BLaER1 (cell line): ENCODE measurements around the gene PORCN.

ENCODE experiments used
- H3K27ac ChIP-seq: shearing (Covaris generic); formaldehyde crosslinking; 2 replicates; pipeline ENCODE4 v1.8.1; 2022
- H3K27me3 ChIP-seq: shearing (Covaris generic); formaldehyde crosslinking; 2 replicates; pipeline ENCODE4 v1.8.1; 2022
- H3K36me3 ChIP-seq: shearing (Covaris generic); formaldehyde crosslinking; 2 replicates; pipeline ENCODE4 v1.8.1; 2022
- H3K4me1 ChIP-seq: shearing (Covaris generic); formaldehyde crosslinking; 2 replicates; pipeline ENCODE4 v1.8.1; 2022
- H3K4me2 ChIP-seq: shearing (Covaris generic); formaldehyde crosslinking; 2 replicates; pipeline ENCODE4 v1.8.1; 2022
- H3K4me3 ChIP-seq: shearing (Covaris generic); formaldehyde crosslinking; 2 replicates; pipeline ENCODE4 v1.8.1; 2022
- H3K9ac ChIP-seq: shearing (Covaris generic); formaldehyde crosslinking; 2 replicates; pipeline ENCODE4 v1.8.1; 2022
- H3K9me3 ChIP-seq: shearing (Covaris generic); formaldehyde crosslinking; 2 replicates; pipeline ENCODE4 v1.8.1; 2022
- H4K20me1 ChIP-seq: shearing (Covaris generic); formaldehyde crosslinking; 2 replicates; pipeline ENCODE4 v1.8.1; 2022
- Cebpa-rat ChIP-seq: shearing (Covaris generic); IDR thresholded peaks from 2 replicates; pipeline ENCODE4 v1.8.1; 2022

The PORCN gene

GRCh38 chrX:48489296-48489695, 19.5 kb upstream of the PORCN start:
- H3K27me3 ChIP-seq = peaks cover 61% of the 10 kb centered on the region
- H3K9me3 ChIP-seq = no peaks in the 10 kb centered on the region
- no peak overlapping the region for H3K4me2 ChIP-seq
- H3K27ac ChIP-seq = no peak overlapping the region
- H3K36me3 ChIP-seq = peaks cover 19% of the 10 kb centered on the region
- peaks cover 27% of the 10 kb centered on the region for H3K4me1 ChIP-seq
- TF ChIP-seq Cebpa-rat = no peak
- H4K20me1 ChIP-seq = no peaks in the 10 kb centered on the region; the same call in 1 of the 2 replicates
- H3K9ac ChIP-seq = no peak overlapping the region
- no peak overlapping the region for H3K4me3 ChIP-seq

GRCh38 chrX:48489892-48490291, 18.9 kb upstream of the PORCN start:
- no peaks in the 10 kb centered on the region for H3K9me3 ChIP-seq
- no peak overlapping the region for H3K27ac ChIP-seq
- TF ChIP-seq Cebpa-rat = no peak
- H3K9ac ChIP-seq = no peak overlapping the region
- no peak overlapping the region for H3K4me3 ChIP-seq
- peaks cover 13% of the 10 kb centered on the region; the same call in 1 of the 2 replicates for H3K36me3 ChIP-seq
- no peak overlapping the region for H3K4me2 ChIP-seq
- peaks cover 27% of the 10 kb centered on the region for H3K4me1 ChIP-seq
- H4K20me1 ChIP-seq = no peaks in the 10 kb centered on the region; the same call in 1 of the 2 replicates
- peaks cover 56% of the 10 kb centered on the region for H3K27me3 ChIP-seq

- H4K20me1 ChIP-seq = no peaks in the 10 kb centered on the region; the same call in 1 of the 2 replicates
- TF ChIP-seq Cebpa-rat = no peak
- no peak overlapping the region for H3K4me3 ChIP-seq
- no peak overlapping the region for H3K9ac ChIP-seq
- no peak overlapping the region for H3K4me2 ChIP-seq
- peaks cover 12% of the 10 kb centered on the region; the same call in 1 of the 2 replicates for H3K36me3 ChIP-seq
- H3K4me1 ChIP-seq = peaks cover 27% of the 10 kb centered on the region
- no peaks in the 10 kb centered on the region for H3K9me3 ChIP-seq
- no peak overlapping the region for H3K27ac ChIP-seq
- H3K27me3 ChIP-seq = peaks cover 51% of the 10 kb centered on the region
Measured at GRCh38 chrX:48490661-48491060, 18.1 kb upstream of the PORCN start.

GRCh38 chrX:48491809-48492208, 17.0 kb upstream of the PORCN start:
- H3K9ac ChIP-seq = no peak overlapping the region
- H3K27ac ChIP-seq = no peak overlapping the region
- peaks cover 27% of the 10 kb centered on the region for H3K4me1 ChIP-seq

GRCh38 chrX:48492293-48492910, 16.4 kb upstream of the PORCN start:
- H3K4me1 ChIP-seq = peaks cover 27% of the 10 kb centered on the region
- no peaks in the 10 kb centered on the region for H3K9me3 ChIP-seq
- peak overlapping the region; percentile 27; the same call in 1 of the 2 replicates for H3K27ac ChIP-seq

More at GRCh38 chrX:48491809-48492208, 17.0 kb upstream of the PORCN start:
- Histone ChIP-seq H3K4me2 (peak overlapping the region; percentile 58), H3K36me3 (peaks cover 9% of the 10 kb centered on the region; the same call in 1 of the 2 replicates), H3K4me3 (no peak overlapping the region), H3K9me3 (no peaks in the 10 kb centered on the region), H4K20me1 (no peaks in the 10 kb centered on the region; the same call in 1 of the 2 replicates), H3K27me3 (peaks cover 48% of the 10 kb centered on the region)
- TF ChIP-seq Cebpa-rat = no peak

GRCh38 chrX:48493890-48494364, 14.9 kb upstream of the PORCN start:
- H3K4me2 ChIP-seq = peak overlapping the region; percentile 58; the same call in 1 of the 2 replicates
- H3K4me3 ChIP-seq = no peak overlapping the region
- H3K27me3 ChIP-seq = peaks cover 47% of the 10 kb centered on the region
- H4K20me1 ChIP-seq = no peaks in the 10 kb centered on the region; the same call in 1 of the 2 replicates
- H3K4me1 ChIP-seq = peaks cover 27% of the 10 kb centered on the region
- TF ChIP-seq Cebpa-rat = no peak
- H3K9ac ChIP-seq = no peak overlapping the region
- no peaks in the 10 kb centered on the region for H3K36me3 ChIP-seq
- no peak overlapping the region for H3K27ac ChIP-seq
- H3K9me3 ChIP-seq = no peaks in the 10 kb centered on the region

More at GRCh38 chrX:48492293-48492910, 16.4 kb upstream of the PORCN start:
- H3K27me3 ChIP-seq = peaks cover 47% of the 10 kb centered on the region
- no peaks in the 10 kb centered on the region; the same call in 1 of the 2 replicates for H4K20me1 ChIP-seq
- no peak overlapping the region for H3K4me3 ChIP-seq
- H3K9ac ChIP-seq = no peak overlapping the region
- H3K4me2 ChIP-seq = peak overlapping the region; percentile 58
- H3K36me3 ChIP-seq = peaks cover 4% of the 10 kb centered on the region; the same call in 1 of the 2 replicates
- TF ChIP-seq Cebpa-rat = no peak

GRCh38 chrX:48496660-48497059, 12.1 kb upstream of the PORCN start:
- Histone ChIP-seq H3K4me1 (peaks cover 25% of the 10 kb centered on the region), H4K20me1 (no peaks in the 10 kb centered on the region), H3K4me2 (no peak overlapping the region), H3K27ac (no peak overlapping the region), H3K36me3 (no peaks in the 10 kb centered on the region), H3K27me3 (peaks cover 46% of the 10 kb centered on the region), H3K4me3 (no peak overlapping the region), H3K9me3 (no peaks in the 10 kb centered on the region), H3K9ac (no peak overlapping the region)
- TF ChIP-seq Cebpa-rat = no peak

- H4K20me1 ChIP-seq = no peaks in the 10 kb centered on the region
- H3K9me3 ChIP-seq = no peaks in the 10 kb centered on the region
- H3K27me3 ChIP-seq = peaks cover 56% of the 10 kb centered on the region
- no peak overlapping the region for H3K4me3 ChIP-seq
- no peak overlapping the region for H3K4me2 ChIP-seq
- no peak overlapping the region for H3K27ac ChIP-seq
- H3K9ac ChIP-seq = no peak overlapping the region
- H3K36me3 ChIP-seq = no peaks in the 10 kb centered on the region
- peaks cover 13% of the 10 kb centered on the region for H3K4me1 ChIP-seq
- no peak for TF ChIP-seq Cebpa-rat
Measured at GRCh38 chrX:48497871-48498270, 10.9 kb upstream of the PORCN start.

- no peaks in the 10 kb centered on the region for H4K20me1 ChIP-seq
- no peak overlapping the region for H3K9ac ChIP-seq
- peaks cover 8% of the 10 kb centered on the region for H3K4me1 ChIP-seq
- peaks cover 61% of the 10 kb centered on the region for H3K27me3 ChIP-seq
- H3K27ac ChIP-seq = no peak overlapping the region
- no peaks in the 10 kb centered on the region for H3K36me3 ChIP-seq
- TF ChIP-seq Cebpa-rat = no peak
- H3K9me3 ChIP-seq = no peaks in the 10 kb centered on the region
- no peak overlapping the region for H3K4me3 ChIP-seq
- no peak overlapping the region for H3K4me2 ChIP-seq
Measured at GRCh38 chrX:48498374-48498809, 10.4 kb upstream of the PORCN start.

GRCh38 chrX:48504261-48504660, 4.5 kb upstream of the PORCN start:
- H4K20me1 ChIP-seq = no peaks in the 10 kb centered on the region
- no peak overlapping the region for H3K27ac ChIP-seq
- no peaks in the 10 kb centered on the region for H3K9me3 ChIP-seq
- H3K9ac ChIP-seq = no peak overlapping the region
- peaks cover under 1% of the 10 kb centered on the region for H3K4me1 ChIP-seq
- peaks cover 58% of the 10 kb centered on the region for H3K27me3 ChIP-seq
- no peak overlapping the region for H3K4me3 ChIP-seq
- H3K36me3 ChIP-seq = no peaks in the 10 kb centered on the region
- TF ChIP-seq Cebpa-rat = no peak
- H3K4me2 ChIP-seq = no peak overlapping the region
